ENCODE results near the gene IL17RB. TPM values are rescaled to one million over a fixed set of nuclear protein-coding genes. Genes with fewer than 3 reads are reported as not detected.

IL17RB gene
- total and polyA plus RNA-seq, 8 donors = 4.0 to 18.8 (median 6.6) TPM

- ATAC-seq (no peak), DNase-seq (peak in 1 of 6 donors; percentile 56), FAIRE-seq (no peak)
- H3K27ac ChIP-seq = no peak overlapping the region
- no peaks in the 10 kb centered on the region for H3K27me3 ChIP-seq
- no peak for TF ChIP-seq CTCF (IDR thresholded peaks at IDR 0.05)
- WGBS, 2 donors = 91 to 92% methylated on average over 13 of the region's 13 CpGs
- H3K4me3 ChIP-seq = no peak overlapping the region
- H3K4me1 ChIP-seq = peaks cover 5 to 11% (median 9%) of the 10 kb centered on the region in 3 donors
- intact Hi-C loops (cut with DNase I) = no loop called here
- no peaks in the 10 kb centered on the region for H3K36me3 ChIP-seq
- H3K9me3 ChIP-seq = no peaks in the 10 kb centered on the region
These were observed 37.9 kb upstream of the IL17RB start for GRCh38 chr3:53808496-53808895.

GRCh38 chr3:53809267-53809666, 37.1 kb upstream of the IL17RB start:
- no peak overlapping the region for H3K4me3 ChIP-seq
- H3K36me3 ChIP-seq = no peaks in the 10 kb centered on the region
- no peaks in the 10 kb centered on the region for H3K9me3 ChIP-seq
- FAIRE-seq (no peak), ATAC-seq (no peak), DNase-seq (no peak)
- peaks cover 5 to 11% (median 9%) of the 10 kb centered on the region in 3 donors for H3K4me1 ChIP-seq
- no peaks in the 10 kb centered on the region for H3K27me3 ChIP-seq
- intact Hi-C loops (cut with DNase I) = no loop called here
- no peak overlapping the region for H3K27ac ChIP-seq
- 82 to 86% methylated on average over 12 of the region's 12 CpGs for WGBS, 2 donors
- TF ChIP-seq CTCF (IDR thresholded peaks at IDR 0.05) = no peak

- no peak for TF ChIP-seq CTCF (IDR thresholded peaks at IDR 0.05)
- WGBS, 2 donors = 79 to 84% methylated on average over 28 of the region's 28 CpGs
- DNase-seq (peak in 1 of 6 donors; percentile 41), ATAC-seq (no peak), FAIRE-seq (no peak)
- Histone ChIP-seq H3K4me1 (peaks cover 5 to 11% (median 9%) of the 10 kb centered on the region in 3 donors), H3K27me3 (no peaks in the 10 kb centered on the region), H3K9me3 (no peaks in the 10 kb centered on the region), H3K36me3 (no peaks in the 10 kb centered on the region), H3K4me3 (no peak overlapping the region), H3K27ac (no peak overlapping the region)
- intact Hi-C loops (cut with DNase I) = no loop called here
These were observed 36.5 kb upstream of the IL17RB start for GRCh38 chr3:53809764-53810400.

GRCh38 chr3:53811143-53811927, 35.0 kb upstream of the IL17RB start:
- peaks cover 5 to 10% (median 9%) of the 10 kb centered on the region in 3 donors for H3K4me1 ChIP-seq
- no peaks in the 10 kb centered on the region for H3K9me3 ChIP-seq
- no peaks in the 10 kb centered on the region for H3K27me3 ChIP-seq
- intact Hi-C loops (cut with DNase I) = no loop called here
- no peak overlapping the region for H3K27ac ChIP-seq
- DNase-seq = peak in 2 of 6 donors; percentile 12 to 51
- ATAC-seq = no peak
- 89 to 90% methylated on average over 24 of the region's 24 CpGs for WGBS, 2 donors
- FAIRE-seq = no peak
- TF ChIP-seq CTCF (IDR thresholded peaks at IDR 0.05) = no peak
- H3K36me3 ChIP-seq = peaks cover 0 to 10% (median 0%) of the 10 kb centered on the region in 3 donors
- no peak overlapping the region for H3K4me3 ChIP-seq

- intact Hi-C loops (cut with DNase I) = no loop called here
- no peak for TF ChIP-seq CTCF (IDR thresholded peaks at IDR 0.05)
- FAIRE-seq = no peak
- 84 to 86% methylated on average over 4 of the region's 4 CpGs for whole genome bisulfite sequencing, 2 donors
- no peak for ATAC-seq
- no peak overlapping the region for H3K27ac ChIP-seq
- H3K36me3 ChIP-seq = peaks cover 0 to 21% (median 6%) of the 10 kb centered on the region in 3 donors
- no peaks in the 10 kb centered on the region for H3K27me3 ChIP-seq
- no peak overlapping the region for H3K4me3 ChIP-seq
- no peaks in the 10 kb centered on the region for H3K9me3 ChIP-seq
- peaks cover 0 to 1% (median 0%) of the 10 kb centered on the region in 3 donors for H3K4me1 ChIP-seq
- no peak for DNase-seq
These were observed 33.9 kb upstream of the IL17RB start for GRCh38 chr3:53812434-53812833.
